Measurements from ENCODE around the gene MAP1B.

DNA sequence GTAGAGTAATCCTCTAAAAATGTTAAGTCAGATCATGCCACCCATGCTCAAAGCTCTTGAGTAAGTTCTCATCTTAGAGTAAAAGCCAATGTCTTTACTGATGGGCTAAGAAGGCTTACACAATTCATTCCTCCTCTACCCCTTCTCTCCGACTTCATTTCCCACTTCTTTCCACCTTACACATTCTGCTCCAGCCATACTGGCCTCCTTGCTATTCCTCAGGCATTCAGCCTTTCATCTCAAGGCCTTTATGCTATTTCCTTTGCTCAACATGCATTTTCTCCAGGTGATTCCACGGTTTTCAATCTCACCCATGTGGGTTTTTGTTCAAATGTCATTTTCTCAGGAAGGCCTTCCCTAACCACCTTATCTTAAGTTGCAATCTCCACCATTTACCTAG, 104.9 kb downstream of the MAP1B start:
- TF ChIP-seq, protein P1, sequence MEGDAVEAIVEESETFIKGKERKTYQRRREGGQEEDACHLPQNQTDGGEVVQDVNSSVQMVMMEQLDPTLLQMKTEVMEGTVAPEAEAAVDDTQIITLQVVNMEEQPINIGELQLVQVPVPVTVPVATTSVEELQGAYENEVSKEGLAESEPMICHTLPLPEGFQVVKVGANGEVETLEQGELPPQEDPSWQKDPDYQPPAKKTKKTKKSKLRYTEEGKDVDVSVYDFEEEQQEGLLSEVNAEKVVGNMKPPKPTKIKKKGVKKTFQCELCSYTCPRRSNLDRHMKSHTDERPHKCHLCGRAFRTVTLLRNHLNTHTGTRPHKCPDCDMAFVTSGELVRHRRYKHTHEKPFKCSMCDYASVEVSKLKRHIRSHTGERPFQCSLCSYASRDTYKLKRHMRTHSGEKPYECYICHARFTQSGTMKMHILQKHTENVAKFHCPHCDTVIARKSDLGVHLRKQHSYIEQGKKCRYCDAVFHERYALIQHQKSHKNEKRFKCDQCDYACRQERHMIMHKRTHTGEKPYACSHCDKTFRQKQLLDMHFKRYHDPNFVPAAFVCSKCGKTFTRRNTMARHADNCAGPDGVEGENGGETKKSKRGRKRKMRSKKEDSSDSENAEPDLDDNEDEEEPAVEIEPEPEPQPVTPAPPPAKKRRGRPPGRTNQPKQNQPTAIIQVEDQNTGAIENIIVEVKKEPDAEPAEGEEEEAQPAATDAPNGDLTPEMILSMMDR (IDR thresholded peaks at IDR 0.05; ENCODE audit: low read length) = no peak
- TF ChIP-seq EZH2phosphoT487 (IDR thresholded peaks at IDR 0.05; ENCODE audit: low read length) (no peak), EZH2 (optimal IDR thresholded peaks at IDR 0.05; ENCODE audit: low read depth, low read length) (no peak)

Measured in MM.1S (cell line).